CD4-positive, alpha-beta T cell treated with Interleukin-15 for 4 hours (primary cell): ENCODE measurements around the gene LRRC4C.

Source experiments
- DNase-seq: peaks from one replicate; pipeline ENCODE4 v3.0.0-alpha.2; 2020; ENCODE audit warnings: low spot score

The LRRC4C gene

DNA sequence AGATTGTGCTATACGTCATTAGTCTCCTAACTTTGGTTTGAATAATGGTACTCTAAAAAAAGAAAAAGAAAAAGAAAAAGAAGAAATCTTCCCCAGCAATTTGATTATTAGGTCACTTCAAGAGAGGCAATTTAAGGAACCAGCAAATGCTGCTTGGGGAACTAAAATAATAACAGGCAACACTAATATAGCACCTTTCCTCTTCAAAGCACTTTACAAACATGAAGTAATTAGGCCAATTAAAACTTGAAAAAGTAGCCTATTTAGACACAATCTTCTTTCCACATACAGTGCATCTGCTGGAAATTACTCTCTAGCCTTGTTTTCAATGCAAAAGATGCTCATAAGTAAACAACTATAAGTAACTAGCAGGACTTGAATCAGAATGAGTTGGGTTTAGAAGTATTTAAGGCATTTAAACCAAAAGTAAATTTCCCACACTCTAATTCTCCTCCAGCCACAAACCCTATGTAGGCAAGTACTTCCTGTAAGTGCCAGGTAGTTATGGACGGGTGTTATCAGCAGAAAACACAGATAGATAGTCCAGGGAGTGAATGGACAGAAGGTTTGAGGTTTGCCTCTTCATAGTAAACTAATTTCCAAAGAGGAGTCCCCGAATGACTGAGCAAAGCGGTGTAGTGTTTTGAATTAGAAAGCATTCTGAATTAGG is 44.5 kb downstream of the LRRC4C start:
- DNase-seq = no peak

- no peak for DNase-seq
Measured at GRCh38 chr11:41413843-41414242, 45.6 kb downstream of the LRRC4C start.

DNA sequence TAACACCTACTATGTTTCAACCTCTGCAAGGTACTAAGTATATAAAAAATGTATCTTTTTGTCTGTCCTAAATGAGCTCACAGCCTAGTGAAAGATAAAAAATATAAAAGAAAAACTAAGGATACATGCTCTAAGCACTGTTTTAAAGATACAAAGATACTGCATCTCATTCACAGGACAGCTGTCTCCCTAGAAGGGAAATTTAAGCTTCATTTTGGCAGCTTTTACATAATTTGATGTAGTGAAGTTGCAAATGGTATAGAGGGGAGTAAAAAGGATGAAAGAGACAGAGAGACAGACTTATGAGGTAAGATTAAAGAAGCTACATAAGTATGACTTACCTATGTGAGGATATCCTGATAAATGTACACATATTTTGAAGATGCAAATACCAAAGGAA is 53.6 kb downstream of the LRRC4C start:
- no peak for DNase-seq

DNA sequence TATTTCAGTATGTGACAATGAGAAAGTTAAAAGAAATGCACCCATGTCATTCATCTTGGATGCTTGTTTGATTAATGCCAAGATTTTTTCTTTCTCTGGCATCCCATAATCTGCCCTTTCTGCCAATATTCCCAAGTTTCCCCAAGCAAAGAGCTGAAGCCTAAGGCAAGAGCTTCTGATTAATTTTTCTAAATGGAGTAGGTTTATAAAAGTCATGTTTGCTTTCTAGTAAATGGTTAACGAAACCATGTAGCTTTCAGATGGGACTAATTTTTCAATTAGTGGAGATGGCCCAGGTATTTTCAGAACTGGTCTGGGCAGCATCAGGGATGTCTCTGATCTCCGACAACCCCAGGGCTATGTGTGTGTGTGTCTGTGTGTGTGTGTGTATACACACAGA is 55.3 kb downstream of the LRRC4C start:
- no peak for DNase-seq

GRCh38 chr11:41403458-41403857 is 56.0 kb downstream of the LRRC4C start:
- DNase-seq = no peak

- DNase-seq = no peak
Measured at GRCh38 chr11:41400819-41401382, 58.6 kb downstream of the LRRC4C start.

GRCh38 chr11:41400124-41400523 is 59.3 kb downstream of the LRRC4C start:
- no peak for DNase-seq

DNA sequence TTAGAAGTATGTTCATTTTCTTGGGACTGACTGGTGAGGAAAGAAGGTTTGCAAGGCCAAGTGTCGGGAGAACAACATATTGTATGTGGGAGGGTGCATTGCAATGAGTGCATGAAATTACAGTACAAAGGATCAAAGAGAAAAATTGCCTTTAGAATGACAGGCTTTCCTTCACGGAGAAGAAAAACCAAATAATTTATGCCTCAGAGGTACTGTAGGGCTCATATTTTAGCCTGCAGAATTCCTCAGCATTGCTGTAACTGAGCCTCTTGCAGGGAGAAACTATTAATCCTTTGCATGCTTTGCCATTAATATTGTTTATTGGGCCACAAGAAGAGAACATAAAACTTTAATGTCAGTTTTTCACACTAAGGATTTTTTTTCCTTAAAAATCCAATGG is 60.1 kb downstream of the LRRC4C start:
- DNase-seq = no peak

GRCh38 chr11:41398175-41398574 is 61.3 kb downstream of the LRRC4C start:
- DNase-seq = no peak

DNA sequence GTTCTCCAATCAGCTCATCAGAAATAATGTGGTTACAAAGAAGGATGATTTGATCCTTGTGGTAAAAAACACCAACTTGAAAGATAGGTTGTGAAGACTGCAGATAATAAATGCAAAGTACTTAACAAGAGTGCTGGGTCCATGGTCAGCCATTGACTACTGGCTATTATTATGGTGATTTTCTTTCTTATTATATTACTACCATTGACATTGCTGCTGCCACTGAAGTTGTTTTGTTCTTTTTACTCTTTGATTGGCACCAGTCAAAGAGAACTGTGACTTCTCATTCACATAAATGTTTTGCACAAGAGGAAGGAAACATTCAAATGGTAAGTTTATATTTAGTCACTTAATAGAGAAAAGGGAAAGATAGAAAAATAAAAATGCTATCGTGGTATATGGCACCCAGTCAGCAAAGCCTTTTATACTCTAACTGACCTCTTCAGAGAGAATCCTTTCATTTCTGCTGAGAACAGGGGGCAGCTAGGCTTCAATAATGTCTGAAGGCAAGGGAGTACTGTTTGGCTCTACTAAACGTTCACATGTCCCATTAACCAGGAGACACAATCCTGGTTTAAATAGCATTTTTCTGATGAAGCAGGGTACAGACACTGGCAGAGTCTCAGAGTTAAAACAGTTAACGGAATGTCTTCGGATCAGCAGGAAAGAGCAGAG is 64.8 kb downstream of the LRRC4C start:
- DNase-seq = no peak

GRCh38 chr11:41392596-41392995 is 66.9 kb downstream of the LRRC4C start:
- DNase-seq = no peak

- DNase-seq = no peak
Measured at GRCh38 chr11:41389623-41390130, 69.8 kb downstream of the LRRC4C start.

DNA sequence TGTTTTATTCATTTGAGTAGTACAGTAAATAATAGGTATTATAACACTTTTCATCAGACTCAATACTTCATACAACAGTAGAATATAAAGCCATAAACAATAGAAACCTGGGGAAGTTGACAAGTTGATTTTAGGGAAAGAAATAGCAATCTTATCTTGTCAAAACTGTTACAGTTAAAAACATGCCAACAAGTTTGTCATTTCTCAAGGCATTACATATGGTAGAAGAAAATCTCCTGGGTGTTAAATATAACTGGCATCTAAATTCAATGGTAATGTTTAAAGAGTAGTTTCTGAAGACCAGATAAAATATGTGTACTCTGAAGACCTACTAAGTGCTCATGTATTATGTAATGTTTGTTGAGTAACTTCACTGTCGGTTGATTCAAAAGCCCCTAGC is 75.1 kb downstream of the LRRC4C start:
- DNase-seq = no peak

DNA sequence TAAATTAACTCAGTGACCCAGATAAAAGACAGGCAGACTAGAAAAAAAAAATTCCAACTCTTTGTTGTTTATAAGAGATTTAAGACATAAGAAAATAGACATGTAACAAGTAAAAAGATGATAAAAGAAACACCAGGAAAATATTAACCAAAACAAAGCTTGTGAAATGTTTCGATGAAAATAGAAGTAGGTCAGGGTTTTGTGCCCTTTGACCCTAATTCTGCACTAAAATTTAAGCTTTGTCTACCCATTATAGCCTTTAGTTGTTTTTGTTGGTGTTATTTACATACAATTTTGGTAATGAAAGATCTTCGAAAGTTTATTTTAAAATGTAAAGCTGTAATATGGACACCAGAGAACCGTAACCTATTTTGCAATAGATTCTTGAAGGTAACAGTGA is 75.7 kb downstream of the LRRC4C start:
- no peak for DNase-seq

GRCh38 chr11:41382927-41383326 is 76.5 kb downstream of the LRRC4C start:
- no peak for DNase-seq

DNA sequence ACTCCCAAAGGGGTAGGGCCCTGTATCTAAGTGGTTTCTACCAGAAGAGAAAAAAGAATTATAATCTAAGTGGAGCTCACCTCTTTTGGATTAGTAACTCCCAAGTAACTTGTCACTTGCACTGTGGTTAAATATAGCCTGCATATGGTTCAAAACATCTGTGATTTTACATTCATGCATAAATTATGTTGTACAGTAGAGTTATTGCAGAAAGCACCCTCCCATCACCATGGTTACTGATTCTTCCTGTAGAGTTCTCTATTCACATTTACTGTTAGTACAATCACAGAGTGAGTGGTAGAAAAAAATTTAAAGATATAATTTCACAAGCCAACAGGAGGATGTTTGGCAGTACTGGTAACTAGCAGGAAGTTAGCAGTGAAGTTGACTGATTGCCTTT is 80.4 kb downstream of the LRRC4C start:
- DNase-seq = no peak

- DNase-seq = no peak
Measured at GRCh38 chr11:41377709-41378394, 81.6 kb downstream of the LRRC4C start.

- no peak for DNase-seq
Measured at GRCh38 chr11:41351825-41352224, 107.6 kb downstream of the LRRC4C start.

GRCh38 chr11:41346042-41346441 is 113.4 kb downstream of the LRRC4C start:
- no peak for DNase-seq

DNA sequence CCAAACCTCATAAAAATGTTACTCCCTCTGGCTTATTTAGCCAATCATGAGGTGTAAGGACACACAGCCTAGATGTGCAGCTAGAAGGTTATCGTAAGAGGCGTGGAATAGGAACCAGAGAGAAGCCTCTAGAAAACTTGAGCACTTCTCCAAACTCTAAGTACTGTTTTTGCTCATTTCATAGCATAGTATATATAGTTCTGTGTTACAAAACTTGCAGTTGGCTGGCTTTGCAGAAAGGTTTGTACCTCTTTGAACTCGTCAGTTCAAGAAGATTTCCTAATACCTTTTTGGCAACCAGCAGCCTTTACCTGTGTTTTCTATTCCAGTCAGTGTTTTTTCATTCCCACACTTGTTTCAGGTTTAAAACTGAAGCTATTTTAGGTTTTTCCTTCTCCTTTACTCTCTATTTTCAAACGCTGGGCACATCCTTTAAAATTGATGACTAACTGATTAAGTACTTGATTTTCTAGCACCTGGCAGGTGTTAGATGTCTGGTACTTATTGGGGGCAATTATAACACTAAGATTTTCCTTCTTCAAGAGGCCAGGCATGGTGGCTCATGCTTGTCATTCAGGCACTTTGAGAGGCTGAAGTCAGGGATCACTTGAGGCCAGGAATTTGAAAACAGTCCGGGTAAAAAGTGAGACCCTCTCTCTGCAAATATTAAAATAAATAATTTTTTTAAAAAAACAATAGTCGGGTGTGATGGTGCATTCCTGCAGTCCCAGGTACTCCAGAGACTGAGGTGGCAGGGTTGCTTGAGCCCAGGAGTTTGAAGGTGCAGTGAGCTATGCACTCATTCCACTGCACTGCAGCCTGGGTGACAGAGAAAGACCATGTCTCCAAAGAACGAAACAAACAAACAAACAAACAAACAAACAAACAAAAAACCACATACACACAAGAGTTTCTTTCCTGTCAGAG is 125.2 kb downstream of the LRRC4C start:
- no peak for DNase-seq

DNA sequence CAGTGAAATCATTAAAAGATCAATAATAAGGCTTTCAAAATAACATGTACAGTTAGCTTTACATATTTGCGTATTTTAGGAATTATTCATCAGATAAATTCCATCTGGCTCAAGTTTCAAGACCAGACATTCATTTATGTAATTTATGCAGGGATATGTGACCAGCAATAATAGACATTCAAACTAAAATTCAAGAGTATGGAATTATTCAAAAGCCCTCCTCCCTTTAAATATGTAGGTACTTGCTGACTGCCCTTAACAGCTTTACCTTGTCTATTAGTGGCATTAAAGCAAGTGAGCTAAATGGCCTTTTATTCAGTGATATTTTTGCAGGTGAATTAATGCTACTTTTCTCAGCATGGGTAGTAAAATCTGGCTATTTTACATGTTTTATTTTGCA is 126.1 kb downstream of the LRRC4C start:
- DNase-seq = no peak

DNA sequence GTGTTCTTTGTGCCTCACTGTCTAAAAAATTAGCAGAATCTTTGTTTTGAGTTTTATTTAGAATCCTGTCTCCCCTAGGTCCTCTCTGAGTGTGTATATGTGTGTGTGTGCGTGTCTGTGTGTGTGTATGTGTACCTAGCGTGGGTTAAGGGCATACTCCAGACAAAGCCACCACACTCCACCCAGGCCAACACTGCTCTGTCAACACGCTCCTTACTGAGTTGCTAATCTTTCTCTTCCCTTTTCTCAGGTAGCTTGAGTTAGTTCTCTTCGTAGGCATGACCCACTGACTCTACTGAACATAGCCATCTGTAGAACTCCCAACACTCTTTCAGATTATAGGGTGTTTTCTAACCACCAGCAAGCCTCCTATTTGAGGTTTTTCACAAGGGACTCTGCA is 131.1 kb downstream of the LRRC4C start:
- no peak for DNase-seq
